Fibroblast of lung (primary cell): ENCODE measurements around the gene SLC39A12. TPM values are rescaled to one million over a fixed set of nuclear protein-coding genes. Genes with fewer than 3 reads are reported as not detected.

Source experiments
- DNase-seq, 2 donors: peaks; one replicate each; pipeline versions ENCODE4 v3.0.0 to v3.0.0-alpha.2; 2010; ENCODE audit warnings: low read depth in 2 of 2
- H2AFZ ChIP-seq: 2 replicates; pipeline ENCODE4 v1.5.1; 2012; ENCODE audit warnings: low read length, control low read depth, inconsistent platforms
- H3K27ac ChIP-seq: 2 replicates; pipeline ENCODE4 v1.5.1; 2011; ENCODE audit warnings: low read length, control low read depth; ENCODE audit not compliant: insufficient read depth
- H3K27me3 ChIP-seq: 2 replicates; pipeline ENCODE4 v1.5.1; 2011; ENCODE audit warnings: mild to moderate bottlenecking, low read length; ENCODE audit not compliant: control insufficient read depth, insufficient read depth
- H3K36me3 ChIP-seq: 2 replicates; pipeline ENCODE4 v1.5.1; 2011; ENCODE audit warnings: low read length; ENCODE audit not compliant: control insufficient read depth, insufficient read depth
- H3K4me1 ChIP-seq: 2 replicates; pipeline ENCODE4 v1.5.1; 2011; ENCODE audit warnings: low read length; ENCODE audit not compliant: control insufficient read depth, insufficient read depth; ENCODE audit errors: extremely low read depth
- H3K4me2 ChIP-seq: 2 replicates; pipeline ENCODE4 v1.5.1; 2011; ENCODE audit warnings: low read length, control low read depth; ENCODE audit not compliant: insufficient read depth; ENCODE audit errors: extremely low read depth
- H3K4me3 ChIP-seq, 4 experiments: fragments of 200-600 bp in 1 of 4; sonication (generic) in 1 of 4; replicated peaks in 1 of 4; 2 replicates each; pipeline ENCODE4 v1.5.1; 2011 to 2016; ENCODE audit warnings: low read length in 4 of 4, low read depth in 3 of 4, mild to moderate bottlenecking in 3 of 4, control low read depth in 2 of 4, inconsistent platforms in 1 of 4, mixed read lengths in 1 of 4; ENCODE audit not compliant: insufficient read depth in 1 of 4; ENCODE audit errors: control extremely low read depth in 1 of 4
- H3K79me2 ChIP-seq: 2 replicates; pipeline ENCODE4 v1.5.1; 2012; ENCODE audit warnings: mild to moderate bottlenecking, low read length, inconsistent platforms; ENCODE audit not compliant: control insufficient read depth, insufficient read depth
- H3K9ac ChIP-seq: 2 replicates; pipeline ENCODE4 v1.5.1; 2011; ENCODE audit warnings: mild to moderate bottlenecking, low read length, control low read depth; ENCODE audit not compliant: insufficient read depth
- H3K9me3 ChIP-seq: 2 replicates; pipeline ENCODE4 v1.5.1; 2012; ENCODE audit warnings: low read depth, low read length; ENCODE audit not compliant: control insufficient read depth, insufficient read depth
- H4K20me1 ChIP-seq: 2 replicates; pipeline ENCODE4 v1.5.1; 2011; ENCODE audit warnings: low read length; ENCODE audit not compliant: control insufficient read depth, insufficient read depth; ENCODE audit errors: extremely low read depth
- CTCF ChIP-seq, 2 donors: IDR thresholded peaks in 1 of 2; conservative IDR thresholded peaks in 1 of 2; 1 replicate in 1 of 2; 2 replicates in 1 of 2; pipeline ENCODE4 v1.5.1; 2011 to 2012; ENCODE audit warnings: low read length in 2 of 2, control low read depth in 1 of 2, inconsistent platforms in 1 of 2, low read depth in 1 of 2, mild to moderate bottlenecking in 1 of 2
- EZH2 ChIP-seq: IDR thresholded peaks from 2 replicates; pipeline ENCODE4 v1.5.1; 2012; ENCODE audit warnings: low read length, control low read depth, mild to moderate bottlenecking; ENCODE audit errors: missing control alignments
- polyA plus RNA-seq, 2 donors: library from polyadenylated mRNA; depleted of rRNA in 1 of 2; stranded (reverse) in 1 of 2; unstranded in 1 of 2; fragments of >200 nt; gene quantifications; 2 replicates each; pipeline ENCODE4 v1.2.1, GENCODE V29; 2011 to 2012; ENCODE audit warnings: missing spikeins in 1 of 2
- total RNA-seq: library from RNA; depleted of rRNA; stranded (reverse); fragments of >200 nt; gene quantifications from 2 replicates; pipeline ENCODE4 v1.2.1, GENCODE V29; 2014

The SLC39A12 gene
- total and polyA plus RNA-seq, 2 donors (not counting 1 experiment from before 2014, with no cell fraction given): not detected

- no peaks in the 10 kb centered on the region for H3K79me2 ChIP-seq
- H3K9me3 ChIP-seq: no peaks in the 10 kb centered on the region
Measured at GRCh38 chr10:17963431-17963830, 11.7 kb downstream of the SLC39A12 start.

GRCh38 chr10:17965649-17966235 is 14.0 kb downstream of the SLC39A12 start:
- Histone ChIP-seq H3K79me2 (no peaks in the 10 kb centered on the region), H3K4me3 (no peak overlapping the region), H3K9ac (no peak overlapping the region), H3K4me2 (no peak overlapping the region), H3K27ac (no peak overlapping the region), H3K36me3 (no peaks in the 10 kb centered on the region), H4K20me1 (no peaks in the 10 kb centered on the region), H3K9me3 (no peaks in the 10 kb centered on the region), H3K4me1 (peaks cover 3% of the 10 kb centered on the region), H3K27me3 (no peaks in the 10 kb centered on the region), H2AFZ (no peak overlapping the region)
- no peak for TF ChIP-seq CTCF (conservative IDR thresholded peaks at IDR 0.05 in 1 of 2, IDR thresholded peaks at IDR 0.05 in 1 of 2; ENCODE audit: low read depth in 1 of 2, low read length in 2 of 2)
- TF ChIP-seq EZH2: no peak
- peak in 1 of 2 donors; percentile 20 for DNase-seq

More at GRCh38 chr10:17963431-17963830, 11.7 kb downstream of the SLC39A12 start:
- Histone ChIP-seq H3K9ac (no peak overlapping the region), H3K4me1 (peaks cover 3% of the 10 kb centered on the region), H3K27ac (no peak overlapping the region), H3K4me2 (no peak overlapping the region), H3K27me3 (no peaks in the 10 kb centered on the region), H2AFZ (no peak overlapping the region), H3K4me3 (no peak overlapping the region), H3K36me3 (no peaks in the 10 kb centered on the region), H4K20me1 (no peaks in the 10 kb centered on the region)
- no peak for DNase-seq
- no peak for TF ChIP-seq EZH2
- TF ChIP-seq CTCF (conservative IDR thresholded peaks at IDR 0.05 in 1 of 2, IDR thresholded peaks at IDR 0.05 in 1 of 2; ENCODE audit: low read depth in 1 of 2, low read length in 2 of 2): no peak

DNA sequence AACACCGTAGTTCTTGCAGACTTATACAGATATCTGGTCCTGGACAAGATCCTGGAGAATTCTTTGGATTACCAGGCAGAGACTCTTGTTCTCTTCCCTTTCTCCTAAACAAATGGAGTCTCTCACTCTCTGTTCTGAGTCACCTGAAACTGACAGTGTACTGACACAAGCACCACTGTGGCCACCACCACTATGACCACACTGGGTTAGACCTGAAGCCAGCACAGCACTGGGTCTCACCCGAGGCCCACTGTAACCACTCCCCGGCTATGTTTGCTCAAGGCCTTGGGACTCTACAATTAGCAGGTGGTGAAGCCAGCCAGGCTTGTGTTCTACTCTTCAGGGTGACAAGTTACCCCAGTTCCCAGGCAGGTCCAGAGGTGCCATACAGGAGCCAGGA is 22.8 kb downstream of the SLC39A12 start:
- Histone ChIP-seq H4K20me1 (no peaks in the 10 kb centered on the region), H3K79me2 (no peaks in the 10 kb centered on the region), H3K4me3 (no peak overlapping the region), H3K27ac (no peak overlapping the region), H3K4me2 (no peak overlapping the region), H3K4me1 (no peaks in the 10 kb centered on the region), H3K27me3 (no peaks in the 10 kb centered on the region), H3K9ac (no peak overlapping the region), H2AFZ (no peak overlapping the region), H3K36me3 (no peaks in the 10 kb centered on the region), H3K9me3 (no peaks in the 10 kb centered on the region)
- DNase-seq: no peak
- TF ChIP-seq EZH2: no peak
- TF ChIP-seq CTCF (conservative IDR thresholded peaks at IDR 0.05 in 1 of 2, IDR thresholded peaks at IDR 0.05 in 1 of 2; ENCODE audit: low read depth in 1 of 2, low read length in 2 of 2): no peak
